GM23338 (cell line): ENCODE data around the gene CMYA5. TPM values are rescaled to one million over a fixed set of nuclear protein-coding genes. Genes with fewer than 3 reads are reported as not detected.

Experiments
- ATAC-seq: fragments of 200-7000 bp; cut with Tn5 transposase; 3 replicates; pipeline ENCODE4 v1.9.1; 2020
- DNase-seq: peaks from one replicate; pipeline ENCODE4 v3.0.0-alpha.2; 2015; ENCODE audit warnings: low spot score
- H2AFZ ChIP-seq: fragments of 200-600 bp; sonication (generic); 2 replicates; pipeline ENCODE4 v1.8.0; 2016; ENCODE audit warnings: antibody characterized with exemption, mild to moderate bottlenecking, moderate library complexity
- H3F3A ChIP-seq: fragments of 200-600 bp; sonication (generic); replicated peaks from 2 replicates; pipeline ENCODE4 v1.8.0; 2017; ENCODE audit warnings: antibody characterized with exemption, mixed run types, low read depth
- H3K27ac ChIP-seq: fragments of 200-600 bp; sonication (generic); 2 replicates; pipeline ENCODE4 v1.6.1; 2016; ENCODE audit warnings: low read depth
- H3K27me3 ChIP-seq: fragments of 200-600 bp; sonication (generic); 2 replicates; pipeline ENCODE4 v1.8.0; 2016; ENCODE audit warnings: mild to moderate bottlenecking, mixed run types, moderate library complexity; ENCODE audit not compliant: insufficient read depth
- H3K36me3 ChIP-seq: fragments of 200-600 bp; sonication (generic); 2 replicates; pipeline ENCODE4 v1.8.0; 2016; ENCODE audit warnings: mild to moderate bottlenecking; ENCODE audit not compliant: insufficient read depth
- H3K4me1 ChIP-seq: fragments of 200-600 bp; sonication (generic); 2 replicates; pipeline ENCODE4 v1.8.0; 2016; ENCODE audit warnings: mild to moderate bottlenecking, moderate library complexity; ENCODE audit not compliant: insufficient read depth
- H3K4me2 ChIP-seq: fragments of 200-600 bp; sonication (generic); 2 replicates; pipeline ENCODE4 v1.7.1; 2017; ENCODE audit warnings: mixed run types
- H3K4me3 ChIP-seq: fragments of 200-600 bp; sonication (generic); 2 replicates; pipeline ENCODE4 v1.6.1; 2016; ENCODE audit warnings: mixed run types
- H3K79me2 ChIP-seq: fragments of 200-600 bp; sonication (generic); replicated peaks from 2 replicates; pipeline ENCODE4 v1.8.0; 2017; ENCODE audit warnings: mild to moderate bottlenecking; ENCODE audit not compliant: insufficient read depth
- H3K9me2 ChIP-seq: fragments of 200-600 bp; sonication (generic); 2 replicates; pipeline ENCODE4 v1.8.0; 2017; ENCODE audit not compliant: insufficient read depth
- H4K20me1 ChIP-seq: fragments of 200-600 bp; sonication (generic); replicated peaks from 2 replicates; pipeline ENCODE4 v1.8.0; 2017; ENCODE audit warnings: mild to moderate bottlenecking; ENCODE audit not compliant: insufficient read depth
- H3K27ac Mint-ChIP-seq: 2 replicates; pipeline ENCODE4 v1.8.0; 2020; ENCODE audit warnings: inconsistent platforms, mild to moderate bottlenecking, moderate library complexity, mixed read lengths
- H3K27me3 Mint-ChIP-seq: 3 replicates; pipeline ENCODE4 v1.8.0; 2022; ENCODE audit warnings: low read depth, mild to moderate bottlenecking, moderate library complexity, mixed read lengths, inconsistent platforms; ENCODE audit not compliant: insufficient read depth, poor library complexity
- H3K36me3 Mint-ChIP-seq: 3 replicates; pipeline ENCODE4 v1.8.0; 2021; ENCODE audit warnings: low read depth, mild to moderate bottlenecking, inconsistent platforms, moderate library complexity, mixed read lengths
- H3K4me1 Mint-ChIP-seq: 3 replicates; pipeline ENCODE4 v1.8.0; 2020; ENCODE audit warnings: mild to moderate bottlenecking, inconsistent platforms, mixed read lengths
- H3K4me3 Mint-ChIP-seq: 3 replicates; pipeline ENCODE4 v1.8.0; 2021; ENCODE audit warnings: moderate library complexity, mild to moderate bottlenecking, inconsistent platforms, mixed read lengths
- H3K9me3 Mint-ChIP-seq: 3 replicates; pipeline ENCODE4 v1.8.0; 2020; ENCODE audit warnings: moderate library complexity, mild to moderate bottlenecking, inconsistent platforms, mixed read lengths
- CREB1 ChIP-seq: fragments of 250-450 bp; sonication (Bioruptor Pico); IDR thresholded peaks from 2 replicates; pipeline ENCODE4 v1.5.0; 2020; ENCODE audit warnings: low read depth, mild to moderate bottlenecking, moderate library complexity
- CTCF ChIP-seq, 2 experiments: fragments of 200-600 bp in 1 of 2; sonication (generic) in 1 of 2; conservative IDR thresholded peaks; 2 replicates each; pipeline versions ENCODE4 v1.5.1 to v1.6.1; 2016 to 2017; ENCODE audit warnings: antibody characterized with exemption in 2 of 2, low read depth in 2 of 2, mild to moderate bottlenecking in 2 of 2, moderate library complexity in 1 of 2
- EZH2 ChIP-seq: fragments of 200-600 bp; sonication (generic); IDR thresholded peaks from one replicate; pipeline ENCODE4 v1.8.0; 2017; ENCODE audit warnings: antibody characterized with exemption, mild to moderate bottlenecking, low read depth; ENCODE audit not compliant: unreplicated experiment
- EZH2phosphoT487 ChIP-seq: fragments of 200-600 bp; sonication (generic); IDR thresholded peaks from one replicate; pipeline ENCODE4 v1.8.1; 2018; ENCODE audit warnings: antibody characterized with exemption; ENCODE audit not compliant: unreplicated experiment
- JUNB ChIP-seq: IDR thresholded peaks from one replicate; pipeline ENCODE4 v1.6.1; 2016; ENCODE audit warnings: antibody characterized with exemption; ENCODE audit not compliant: unreplicated experiment
- NANOG ChIP-seq: IDR thresholded peaks from 2 replicates; pipeline ENCODE4 v1.6.1; 2016; ENCODE audit warnings: antibody characterized with exemption, borderline replicate concordance
- POLR2AphosphoS5 ChIP-seq: IDR thresholded peaks from 2 replicates; pipeline ENCODE4 v1.6.1; 2016; ENCODE audit warnings: antibody characterized with exemption, low read depth
- STAT1 ChIP-seq: IDR thresholded peaks from one replicate; pipeline ENCODE4 v1.6.1; 2016; ENCODE audit warnings: antibody characterized with exemption; ENCODE audit not compliant: unreplicated experiment
- ZNF114 ChIP-seq: fragments of 250-450 bp; sonication (Bioruptor Pico); IDR thresholded peaks from 2 replicates; pipeline ENCODE4 v1.5.0; 2020; ENCODE audit warnings: mild to moderate bottlenecking, moderate library complexity
- ZNF331 ChIP-seq: fragments of 250-450 bp; sonication (Bioruptor Pico); IDR thresholded peaks from 2 replicates; pipeline ENCODE4 v1.5.0; 2020; ENCODE audit warnings: low read depth, mild to moderate bottlenecking, moderate library complexity
- ZNF462 ChIP-seq: fragments of 250-450 bp; sonication (Bioruptor Pico); IDR thresholded peaks from 2 replicates; pipeline ENCODE4 v1.5.0; 2020; ENCODE audit warnings: mild to moderate bottlenecking, moderate library complexity
- polyA plus RNA-seq: library from polyadenylated mRNA; unstranded; fragments of >200 nt; fragmentation: Nextera tagmentation; extraction: Ambion mirVana; gene quantifications from 2 replicates; pipeline ENCODE4 v1.2.1, GENCODE V29; 2016
- total RNA-seq: library from RNA; depleted of rRNA; stranded (reverse); fragments of >200 nt; shearing (Covaris generic); gene quantifications from 2 replicates; pipeline ENCODE4 v1.2.3, GENCODE V29; 2014
- TF ChIP-seq, protein P1 (sequence below): IDR thresholded peaks from one replicate; pipeline ENCODE4 v1.6.1; 2018; ENCODE audit warnings: antibody characterized with exemption; ENCODE audit not compliant: unreplicated experiment

The CMYA5 gene
- total and polyA plus RNA-seq, 2 experiments from 2014 or later = 0.45 to 0.49 TPM

DNA sequence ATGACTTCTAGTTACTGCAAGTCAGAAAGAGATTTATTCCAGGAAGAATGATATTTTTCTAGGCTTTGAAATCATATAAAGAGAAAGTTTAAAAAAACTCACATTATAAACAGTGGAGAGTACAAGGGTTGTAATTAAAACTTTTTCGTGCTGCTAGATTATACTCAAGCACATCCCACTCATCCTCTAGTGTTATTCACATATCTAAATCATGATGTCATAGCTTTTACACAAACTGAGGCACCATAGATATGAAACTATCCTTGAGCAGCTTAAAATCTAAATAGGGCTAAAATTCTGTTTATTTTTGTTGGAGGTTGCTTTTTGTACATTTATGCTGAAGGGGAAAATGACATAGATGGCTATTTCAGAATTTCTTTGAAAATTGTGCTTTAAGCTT lies 47.4 kb upstream of the CMYA5 start:
- Histone ChIP-seq H4K20me1 (peaks cover 3% of the 10 kb centered on the region; the same call in 1 of the 2 replicates), H3K4me2 (no peak overlapping the region), H3K4me3 (no peak overlapping the region), H2AFZ (no peak overlapping the region), H3K4me1 (peaks cover 7% of the 10 kb centered on the region; the same call in 1 of the 2 replicates), H3K27ac (no peak overlapping the region), H3K36me3 (peaks cover 7% of the 10 kb centered on the region), H3F3A (no peaks in the 10 kb centered on the region), H3K79me2 (no peaks in the 10 kb centered on the region), H3K9me2 (no peaks in the 10 kb centered on the region), H3K27me3 (no peaks in the 10 kb centered on the region)
- Mint-ChIP-seq H3K4me1 (peaks cover 10% of the 10 kb centered on the region; the same call in 2 of the 3 replicates), H3K27ac (no peak overlapping the region), H3K27me3 (no peaks in the 10 kb centered on the region), H3K36me3 (peaks cover 16% of the 10 kb centered on the region; the same call in 2 of the 3 replicates), H3K9me3 (no peaks in the 10 kb centered on the region), H3K4me3 (no peak overlapping the region)
- ATAC-seq (no peak), DNase-seq (no peak)
- TF ChIP-seq CTCF (conservative IDR thresholded peaks at IDR 0.05; ENCODE audit: low read depth in 2 of 2) (no peak), POLR2AphosphoS5 (no peak), ZNF462 (no peak), JUNB (no peak), EZH2 (no peak), ZNF114 (CRISPR knock-in tag) (no peak), NANOG (no peak), EZH2phosphoT487 (no peak), ZNF331 (no peak), CREB1 (no peak), STAT1 (no peak)
- TF ChIP-seq, protein P1, sequence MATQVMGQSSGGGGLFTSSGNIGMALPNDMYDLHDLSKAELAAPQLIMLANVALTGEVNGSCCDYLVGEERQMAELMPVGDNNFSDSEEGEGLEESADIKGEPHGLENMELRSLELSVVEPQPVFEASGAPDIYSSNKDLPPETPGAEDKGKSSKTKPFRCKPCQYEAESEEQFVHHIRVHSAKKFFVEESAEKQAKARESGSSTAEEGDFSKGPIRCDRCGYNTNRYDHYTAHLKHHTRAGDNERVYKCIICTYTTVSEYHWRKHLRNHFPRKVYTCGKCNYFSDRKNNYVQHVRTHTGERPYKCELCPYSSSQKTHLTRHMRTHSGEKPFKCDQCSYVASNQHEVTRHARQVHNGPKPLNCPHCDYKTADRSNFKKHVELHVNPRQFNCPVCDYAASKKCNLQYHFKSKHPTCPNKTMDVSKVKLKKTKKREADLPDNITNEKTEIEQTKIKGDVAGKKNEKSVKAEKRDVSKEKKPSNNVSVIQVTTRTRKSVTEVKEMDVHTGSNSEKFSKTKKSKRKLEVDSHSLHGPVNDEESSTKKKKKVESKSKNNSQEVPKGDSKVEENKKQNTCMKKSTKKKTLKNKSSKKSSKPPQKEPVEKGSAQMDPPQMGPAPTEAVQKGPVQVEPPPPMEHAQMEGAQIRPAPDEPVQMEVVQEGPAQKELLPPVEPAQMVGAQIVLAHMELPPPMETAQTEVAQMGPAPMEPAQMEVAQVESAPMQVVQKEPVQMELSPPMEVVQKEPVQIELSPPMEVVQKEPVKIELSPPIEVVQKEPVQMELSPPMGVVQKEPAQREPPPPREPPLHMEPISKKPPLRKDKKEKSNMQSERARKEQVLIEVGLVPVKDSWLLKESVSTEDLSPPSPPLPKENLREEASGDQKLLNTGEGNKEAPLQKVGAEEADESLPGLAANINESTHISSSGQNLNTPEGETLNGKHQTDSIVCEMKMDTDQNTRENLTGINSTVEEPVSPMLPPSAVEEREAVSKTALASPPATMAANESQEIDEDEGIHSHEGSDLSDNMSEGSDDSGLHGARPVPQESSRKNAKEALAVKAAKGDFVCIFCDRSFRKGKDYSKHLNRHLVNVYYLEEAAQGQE = no peak
